NCI-H1436 (cell line): ENCODE data around the gene EMP1.

Experiments
- DNase-seq: peaks from one replicate; lab custom pipeline; 2025; lab: John Stamatoyannopoulos, UW

Gene EMP1

DNA sequence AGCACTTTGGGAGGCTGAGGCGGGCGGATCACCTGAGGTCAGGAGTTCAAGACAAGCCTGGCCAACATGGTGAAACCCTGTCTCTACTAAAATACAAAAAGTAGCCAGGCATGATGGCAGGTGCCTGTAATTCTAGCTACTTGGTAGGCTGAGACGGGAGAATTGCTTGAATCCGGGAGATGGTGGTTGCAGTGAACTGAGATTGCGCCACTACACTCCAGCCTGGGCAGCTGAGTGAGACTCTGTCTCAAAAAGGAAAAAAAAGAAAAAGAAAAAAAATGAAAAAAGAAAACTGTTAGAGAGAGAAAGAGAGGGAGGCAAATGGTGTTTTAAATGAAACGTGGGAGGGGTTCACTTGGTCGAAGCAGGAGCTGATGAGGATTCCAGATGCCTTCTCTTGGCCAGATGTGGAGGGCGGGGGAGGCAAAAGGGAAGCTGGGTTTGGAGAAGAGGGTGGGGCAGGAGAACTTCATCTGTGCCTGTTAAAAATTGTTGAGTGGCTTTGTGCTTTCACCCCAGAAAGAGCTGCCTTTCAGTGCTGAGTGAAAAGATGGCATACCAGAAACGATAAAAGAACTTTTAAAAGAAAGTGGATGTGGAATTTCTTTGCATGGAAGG lies 1.1 kb downstream of the EMP1 start:
- no peak for DNase-seq

- DNase-seq: no peak
These were observed 1.7 kb downstream of the EMP1 start for GRCh38 chr12:13198241-13198640.

- DNase-seq: no peak
These were observed 2.4 kb downstream of the EMP1 start for GRCh38 chr12:13198876-13199275.

DNA sequence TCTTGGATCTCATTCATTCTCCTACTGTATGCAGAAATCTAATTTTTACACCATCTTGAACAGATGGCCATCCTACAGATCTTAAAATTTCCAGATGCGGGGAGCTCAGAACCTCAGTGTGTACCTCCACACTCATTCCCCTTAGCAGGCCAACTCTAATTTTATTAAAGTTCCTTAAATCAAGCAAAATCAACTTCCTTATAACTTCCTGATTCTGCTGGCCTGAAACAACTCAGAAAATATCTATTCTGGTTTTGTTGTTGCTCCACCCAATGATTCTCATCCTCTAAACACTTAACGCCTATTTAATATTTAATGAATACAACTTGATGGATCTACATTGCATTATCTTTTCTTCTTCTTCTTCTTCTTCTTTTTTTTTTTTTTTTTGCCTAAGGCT lies 3.1 kb downstream of the EMP1 start:
- DNase-seq: no peak

DNA sequence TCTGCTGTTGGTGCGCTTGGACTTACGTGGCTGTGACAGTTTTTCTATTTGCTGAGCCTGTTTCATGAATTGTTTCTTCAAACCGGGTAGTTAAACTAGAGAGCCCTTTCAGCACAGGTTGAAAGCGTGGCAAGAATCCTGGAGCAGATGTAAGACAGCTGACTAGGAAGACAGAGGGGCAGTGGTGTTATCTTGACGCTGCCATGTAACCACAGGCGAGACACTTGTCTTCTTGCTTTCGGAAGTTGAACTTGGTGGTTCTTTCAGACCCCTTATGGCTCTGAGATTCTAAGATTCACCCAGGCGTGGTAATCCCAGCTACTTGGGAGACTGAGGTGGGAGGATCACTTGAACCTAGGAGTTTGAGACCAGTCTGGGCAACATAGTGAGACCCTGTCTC lies 4.3 kb downstream of the EMP1 start:
- no peak for DNase-seq

DNA sequence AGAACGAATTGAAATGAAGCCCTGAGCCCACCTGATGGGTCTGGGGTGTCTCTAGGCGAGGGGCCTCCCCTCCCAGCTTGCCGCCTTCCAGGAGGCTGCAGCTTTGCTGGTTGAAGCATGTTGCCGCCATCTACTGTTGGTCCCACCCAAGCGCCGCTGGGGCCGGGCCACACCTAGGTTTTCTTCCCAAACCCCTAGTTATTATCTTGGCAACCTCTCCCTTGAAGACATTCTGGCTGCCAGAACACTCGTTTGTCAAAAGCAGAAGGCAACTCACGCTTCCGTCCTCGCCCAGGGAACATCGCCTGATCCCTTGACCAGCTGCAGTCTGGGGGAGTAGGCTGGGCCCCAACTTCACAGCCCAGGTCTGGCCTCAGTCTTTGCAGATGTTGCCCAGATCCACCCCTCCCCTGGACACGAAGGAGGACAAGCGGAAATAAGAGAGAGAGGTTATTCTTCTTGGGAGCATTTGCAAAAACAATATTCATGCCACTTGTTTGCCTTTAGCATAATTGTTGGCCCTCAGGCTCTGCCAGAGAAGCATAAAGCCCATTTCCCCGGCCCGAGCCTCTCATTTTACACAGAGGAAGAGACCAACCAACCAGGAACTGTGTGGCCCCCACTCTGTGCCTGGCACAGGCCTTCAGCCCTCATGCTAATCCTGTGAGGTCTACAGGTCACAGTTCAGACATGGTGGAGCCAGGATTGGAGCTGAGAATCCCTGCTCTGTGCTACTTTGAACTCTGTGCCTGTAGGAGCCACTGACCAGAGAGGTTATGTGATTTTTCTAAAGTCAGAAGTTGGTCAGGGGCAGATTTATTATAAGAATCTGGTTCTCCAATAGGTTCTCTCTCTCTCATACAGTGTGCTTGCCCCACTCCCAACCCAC lies 6.8 kb downstream of the EMP1 start:
- no peak for DNase-seq

GRCh38 chr12:13204428-13204827 lies 7.9 kb downstream of the EMP1 start:
- DNase-seq: no peak

DNA sequence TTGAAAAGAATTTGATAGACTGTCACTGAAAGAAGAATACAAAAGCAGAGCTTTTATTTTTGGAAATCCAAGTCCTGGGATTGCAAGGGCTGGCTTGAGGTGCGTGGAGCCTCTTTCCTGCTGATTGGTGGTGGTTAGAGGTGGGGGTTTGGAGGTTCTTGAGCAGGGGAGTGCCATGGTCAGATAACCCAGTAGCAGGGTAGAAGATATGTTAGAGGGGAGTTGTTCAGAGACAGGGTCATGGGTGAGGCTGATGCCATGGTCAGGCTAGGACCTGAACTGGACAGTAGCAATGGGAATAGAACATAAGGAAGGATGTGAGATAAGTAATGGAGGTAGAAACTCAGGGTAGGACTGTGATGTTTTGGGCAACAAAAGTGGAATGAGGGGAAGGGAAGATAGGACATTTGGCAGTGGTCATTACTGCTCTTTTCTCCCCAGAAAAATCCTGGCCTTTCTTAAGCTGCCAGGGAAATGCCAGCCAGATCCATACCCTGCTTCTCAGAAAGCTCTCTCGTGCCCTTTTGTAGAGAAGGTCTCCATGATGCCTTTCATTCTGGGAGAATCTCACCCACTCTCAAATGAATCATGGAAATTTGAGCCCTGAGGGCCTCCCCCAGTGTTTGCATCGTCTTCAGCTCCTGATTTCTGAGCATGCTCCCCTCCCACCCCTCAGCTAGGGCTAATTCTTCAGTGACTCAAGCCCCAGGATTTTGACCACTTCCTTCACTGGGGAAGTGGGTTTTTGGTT lies 9.5 kb downstream of the EMP1 start:
- DNase-seq: no peak

- no peak for DNase-seq
These were observed 10.0 kb downstream of the EMP1 start for GRCh38 chr12:13206560-13206897.

- DNase-seq: no peak
These were observed 12.3 kb downstream of the EMP1 start for GRCh38 chr12:13208533-13209435.

- no peak for DNase-seq
These were observed 13.1 kb downstream of the EMP1 start for GRCh38 chr12:13209436-13210235.

- no peak for DNase-seq
These were observed 14.0 kb downstream of the EMP1 start for GRCh38 chr12:13210236-13211190.

GRCh38 chr12:13211191-13211858 lies 14.8 kb downstream of the EMP1 start:
- DNase-seq: no peak

- peak; percentile 46 for DNase-seq
These were observed 15.5 kb downstream of the EMP1 start for GRCh38 chr12:13211859-13212664.

DNA sequence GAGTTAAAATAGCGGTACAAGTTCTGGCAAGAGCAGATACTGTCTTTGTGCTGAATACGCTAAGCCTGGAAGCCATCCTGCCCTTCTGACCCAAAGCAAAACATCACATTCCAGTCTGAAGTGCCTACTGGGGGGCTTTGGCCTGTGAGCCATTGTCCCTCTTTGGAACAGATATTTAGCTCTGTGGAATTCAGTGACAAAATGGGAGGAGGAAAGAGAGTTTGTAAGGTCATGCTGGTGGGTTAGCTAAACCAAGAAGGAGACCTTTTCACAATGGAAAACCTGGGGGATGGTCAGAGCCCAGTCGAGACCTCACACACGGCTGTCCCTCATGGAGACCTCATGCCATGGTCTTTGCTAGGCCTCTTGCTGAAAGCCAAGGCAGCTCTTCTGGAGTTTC lies 18.5 kb downstream of the EMP1 start:
- DNase-seq: no peak

DNA sequence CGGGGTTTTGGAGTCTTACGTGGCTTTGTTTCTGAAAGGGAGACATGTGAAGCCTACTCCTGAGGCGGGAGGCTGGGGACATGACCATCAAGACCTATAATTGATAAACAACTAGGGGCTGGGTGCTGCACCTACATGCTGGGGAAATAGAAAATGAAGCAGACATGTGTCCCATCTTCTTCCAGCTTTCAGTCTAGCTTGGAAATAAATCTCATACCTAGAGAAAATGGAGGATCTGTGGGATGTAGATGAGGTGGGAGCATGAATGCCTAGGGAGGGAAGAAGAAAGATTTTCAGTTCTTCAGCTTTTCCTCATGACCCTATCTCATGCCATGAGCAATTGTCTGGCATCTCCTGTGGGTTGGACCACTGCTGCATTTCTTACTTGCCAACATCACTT lies 22.1 kb downstream of the EMP1 start:
- no peak for DNase-seq

DNA sequence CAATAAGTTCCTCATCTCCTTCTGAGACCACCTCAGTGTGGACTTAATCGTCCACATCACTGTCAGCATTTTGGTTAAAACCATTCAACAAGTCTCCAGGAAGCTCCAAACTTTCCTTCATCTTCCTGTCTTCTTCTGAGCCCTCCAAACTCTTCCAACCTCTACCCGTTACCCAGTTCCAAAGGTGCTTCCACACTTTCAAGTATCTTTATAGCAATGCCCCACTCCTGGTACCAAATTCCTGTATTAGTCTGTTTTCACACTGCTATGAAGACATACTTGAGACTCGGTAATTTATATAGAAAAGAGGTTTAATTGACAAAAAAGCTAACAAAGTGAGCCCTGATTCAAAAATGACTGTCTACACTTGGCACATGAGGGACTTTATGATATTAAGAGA lies 22.8 kb downstream of the EMP1 start:
- DNase-seq: no peak

DNA sequence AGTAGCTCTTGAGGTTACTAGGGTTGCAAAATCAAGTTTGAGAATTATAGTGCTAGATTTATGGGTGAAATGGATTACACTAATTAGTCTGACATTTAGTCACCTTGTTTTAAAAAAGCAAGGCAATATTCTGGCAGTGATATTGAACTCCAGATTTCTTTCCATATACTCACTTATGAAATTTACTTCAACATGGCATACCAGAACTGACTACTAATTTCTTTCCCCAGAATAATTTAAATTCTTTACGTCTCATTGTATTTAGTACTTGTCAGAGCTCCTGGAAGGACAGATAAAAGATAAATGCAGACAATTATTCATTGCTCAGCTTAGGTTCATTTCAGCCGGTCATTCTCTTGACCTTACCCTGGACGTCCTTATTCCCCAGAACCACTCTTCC lies 24.3 kb downstream of the EMP1 start:
- no peak for DNase-seq

GRCh38 chr12:13222076-13222475 lies 25.6 kb downstream of the EMP1 start:
- DNase-seq: no peak
